ENCODE data around the gene SEC63. TPM values are rescaled to one million over a fixed set of nuclear protein-coding genes. Genes with fewer than 3 reads are reported as not detected.
"Not testable (repeated sequence)": the region's sequence is repeated elsewhere in the genome, so short reads cannot be mapped to it uniquely, and the experiment has no call there.

The SEC63 gene
- total RNA-seq, 1 experiment from 2014 or later, result 86.2 TPM

DNA sequence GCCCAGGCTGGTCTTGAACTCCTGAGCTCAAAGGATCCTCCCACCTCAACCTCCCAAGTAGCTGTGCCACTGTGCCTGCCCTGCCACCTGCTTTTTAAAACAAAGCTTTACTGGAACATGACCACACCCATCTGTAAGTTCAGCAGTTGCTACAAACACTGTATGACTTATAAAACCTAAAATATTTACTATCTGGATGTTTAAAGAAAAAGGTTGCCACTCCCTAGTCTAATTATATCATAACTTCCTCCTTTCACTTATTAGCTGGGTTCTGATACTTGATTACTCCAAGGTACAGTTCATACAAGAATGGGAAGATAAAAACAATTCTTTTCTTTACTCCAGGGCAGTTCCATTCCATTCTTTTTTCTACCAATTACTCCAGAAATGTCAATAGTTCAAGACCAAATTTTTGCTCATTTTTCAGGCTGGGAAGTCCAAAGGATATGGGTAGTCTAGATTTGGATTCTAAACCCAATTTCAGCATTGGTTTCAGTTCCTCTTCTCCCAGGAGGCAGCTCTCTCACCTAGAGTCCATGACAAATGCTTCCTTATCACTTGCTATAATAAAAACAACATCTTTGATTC is 63.1 kb downstream of the SEC63 start:
- Histone ChIP-seq H2BK12ac (ENCODE audit: insufficient read length, low read depth, low read length) (no peak overlapping the region), H3K79me1 (ENCODE audit: insufficient read depth, low read depth, low read length, poor library complexity, severe bottlenecking) (no peaks in the 10 kb centered on the region), H3K9ac (ENCODE audit: extremely low read depth, insufficient read length, low read length) (no peak overlapping the region), H3K23ac (ENCODE audit: insufficient read length, low read depth, low read length) (no peak overlapping the region), H2AK5ac (ENCODE audit: insufficient read length, low read length) (no peak overlapping the region), H3K4me2 (ENCODE audit: insufficient read depth, insufficient read length, low read length) (no peak overlapping the region), H3K56ac (ENCODE audit: insufficient read length, low read depth, low read length) (no peak overlapping the region), H4K5ac (ENCODE audit: insufficient read length, low read depth, low read length) (no peak overlapping the region), H2BK120ac (ENCODE audit: low read depth, low read length, poor library complexity, severe bottlenecking) (no peak overlapping the region), H3K18ac (ENCODE audit: insufficient read length, low read depth, low read length) (no peak overlapping the region), H4K91ac (ENCODE audit: insufficient read length, low read depth, low read length) (no peak overlapping the region), H3K4me1 (ENCODE audit: insufficient read depth, low read length) (no peaks in the 10 kb centered on the region), H2AFZ (ENCODE audit: low read length) (no peak overlapping the region), H3K27ac (ENCODE audit: insufficient read length, low read depth, low read length) (no peak overlapping the region), H4K20me1 (ENCODE audit: control insufficient read depth, insufficient read depth, insufficient read length) (no peaks in the 10 kb centered on the region), H3K79me2 (ENCODE audit: insufficient read depth, low read length) (no peaks in the 10 kb centered on the region), H3K9me3 (ENCODE audit: control insufficient read depth, low read depth, low read length) (no peaks in the 10 kb centered on the region), H2BK5ac (ENCODE audit: insufficient read length, low read length) (no peak overlapping the region), H3T11ph (ENCODE audit: low read length) (no peak overlapping the region), H4K8ac (replicated peaks; ENCODE audit: insufficient read length, low read depth, low read length) (no peak overlapping the region), H2BK15ac (ENCODE audit: low read depth, low read length) (no peak overlapping the region), H3K27me3 (ENCODE audit: insufficient read depth, low read length) (no peaks in the 10 kb centered on the region), H3K14ac (ENCODE audit: insufficient read depth, low read length) (no peak overlapping the region), H3K4ac (ENCODE audit: low read depth, low read length) (no peak overlapping the region), H3K23me2 (ENCODE audit: insufficient read length, low read depth, low read length, poor library complexity, severe bottlenecking) (no peaks in the 10 kb centered on the region), H2BK20ac (ENCODE audit: low read depth, low read length, poor library complexity, severe bottlenecking) (no peak overlapping the region)
- Mint-ChIP-seq H3K36me3 (ENCODE audit: insufficient read depth in 1 of 3, low read depth in 3 of 3) (peaks cover 75 to 88% (median 75%) of the 10 kb centered on the region in 3 experiments), H3K27me3 (ENCODE audit: low read depth) (no peaks in the 10 kb centered on the region), H3K4me1 (no peaks in the 10 kb centered on the region), H3K4me3 (no peak overlapping the region), H3K27ac (no peak overlapping the region), H3K9me3 (peaks cover 10 to 29% of the 10 kb centered on the region in 2 experiments; a peak in 4 of 5 replicates)
- TF ChIP-seq, protein P1, sequence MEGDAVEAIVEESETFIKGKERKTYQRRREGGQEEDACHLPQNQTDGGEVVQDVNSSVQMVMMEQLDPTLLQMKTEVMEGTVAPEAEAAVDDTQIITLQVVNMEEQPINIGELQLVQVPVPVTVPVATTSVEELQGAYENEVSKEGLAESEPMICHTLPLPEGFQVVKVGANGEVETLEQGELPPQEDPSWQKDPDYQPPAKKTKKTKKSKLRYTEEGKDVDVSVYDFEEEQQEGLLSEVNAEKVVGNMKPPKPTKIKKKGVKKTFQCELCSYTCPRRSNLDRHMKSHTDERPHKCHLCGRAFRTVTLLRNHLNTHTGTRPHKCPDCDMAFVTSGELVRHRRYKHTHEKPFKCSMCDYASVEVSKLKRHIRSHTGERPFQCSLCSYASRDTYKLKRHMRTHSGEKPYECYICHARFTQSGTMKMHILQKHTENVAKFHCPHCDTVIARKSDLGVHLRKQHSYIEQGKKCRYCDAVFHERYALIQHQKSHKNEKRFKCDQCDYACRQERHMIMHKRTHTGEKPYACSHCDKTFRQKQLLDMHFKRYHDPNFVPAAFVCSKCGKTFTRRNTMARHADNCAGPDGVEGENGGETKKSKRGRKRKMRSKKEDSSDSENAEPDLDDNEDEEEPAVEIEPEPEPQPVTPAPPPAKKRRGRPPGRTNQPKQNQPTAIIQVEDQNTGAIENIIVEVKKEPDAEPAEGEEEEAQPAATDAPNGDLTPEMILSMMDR (conservative IDR thresholded peaks at IDR 0.05), result no peak
- DNase-seq, result no peak

DNA sequence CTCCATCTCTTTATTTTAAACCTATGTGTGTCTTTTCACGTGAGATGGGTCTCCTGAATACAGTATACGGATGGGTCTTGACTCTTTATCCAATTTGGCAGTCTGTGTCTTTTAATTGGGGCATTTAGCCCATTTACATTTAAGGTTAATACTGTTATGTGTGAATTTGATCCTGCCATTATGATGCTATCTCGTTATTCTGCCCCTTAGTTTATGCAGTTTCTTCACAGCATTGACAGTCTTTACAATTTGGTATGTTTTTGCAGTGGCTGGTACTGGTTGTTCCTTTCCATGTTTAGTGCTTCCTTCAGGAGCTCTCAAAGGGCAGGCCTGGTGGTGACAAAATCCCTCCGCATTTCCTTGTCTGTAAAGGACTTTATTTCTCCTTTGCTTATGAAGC is 67.6 kb downstream of the SEC63 start:
- not testable (repeated sequence) for H3K4ac ChIP-seq (ENCODE audit: low read depth, low read length); H3K4me1 ChIP-seq (ENCODE audit: insufficient read depth, low read length); H2AK5ac ChIP-seq (ENCODE audit: insufficient read length, low read length); H4K8ac ChIP-seq (replicated peaks; ENCODE audit: insufficient read length, low read depth, low read length); H3K4me1 Mint-ChIP-seq; H3K9ac ChIP-seq (ENCODE audit: extremely low read depth, insufficient read length, low read length); H2BK15ac ChIP-seq (ENCODE audit: low read depth, low read length); H3K56ac ChIP-seq (ENCODE audit: insufficient read length, low read depth, low read length); DNase-seq; H3K14ac ChIP-seq (ENCODE audit: insufficient read depth, low read length); H3K23me2 ChIP-seq (ENCODE audit: insufficient read length, low read depth, low read length, poor library complexity, severe bottlenecking); H3K79me2 ChIP-seq (ENCODE audit: insufficient read depth, low read length); H3K79me1 ChIP-seq (ENCODE audit: insufficient read depth, low read depth, low read length, poor library complexity, severe bottlenecking); H3K23ac ChIP-seq (ENCODE audit: insufficient read length, low read depth, low read length); H2BK5ac ChIP-seq (ENCODE audit: insufficient read length, low read length); H4K5ac ChIP-seq (ENCODE audit: insufficient read length, low read depth, low read length); H4K20me1 ChIP-seq (ENCODE audit: control insufficient read depth, insufficient read depth, insufficient read length); H2BK12ac ChIP-seq (ENCODE audit: insufficient read length, low read depth, low read length); H2BK20ac ChIP-seq (ENCODE audit: low read depth, low read length, poor library complexity, severe bottlenecking); H2AFZ ChIP-seq (ENCODE audit: low read length); H3K27ac ChIP-seq (ENCODE audit: insufficient read length, low read depth, low read length); H3K18ac ChIP-seq (ENCODE audit: insufficient read length, low read depth, low read length); H3K4me2 ChIP-seq (ENCODE audit: insufficient read depth, insufficient read length, low read length); H3K4me3 Mint-ChIP-seq; H3T11ph ChIP-seq (ENCODE audit: low read length); H3K27me3 Mint-ChIP-seq (ENCODE audit: low read depth); H3K27ac Mint-ChIP-seq; H2BK120ac ChIP-seq (ENCODE audit: low read depth, low read length, poor library complexity, severe bottlenecking); H4K91ac ChIP-seq (ENCODE audit: insufficient read length, low read depth, low read length); H3K9me3 ChIP-seq (ENCODE audit: control insufficient read depth, low read depth, low read length); H3K27me3 ChIP-seq (ENCODE audit: insufficient read depth, low read length)
- peaks cover 84 to 90% (median 89%) of the 10 kb centered on the region in 3 experiments for H3K36me3 Mint-ChIP-seq (ENCODE audit: insufficient read depth in 1 of 3, low read depth in 3 of 3)
- peaks cover 34 to 56% of the 10 kb centered on the region in 2 experiments for H3K9me3 Mint-ChIP-seq
- no CpG with 5 or more reads among the region's 4 CpGs for WGBS (ENCODE audit: extremely low coverage, insufficient read length, low lambda C conversion rate)

Measured in H9 (cell line).